Fibroblast of upper back skin (primary cell): ENCODE measurements around the gene RRAS.
A peak's percentile ranks its signal among the peaks of the same experiment; 100 is the strongest.
"Not testable (repeated sequence)": the region's sequence is repeated elsewhere in the genome, so short reads cannot be mapped to it uniquely, and the experiment has no call there.

Experiments
- DNase-seq: peaks from one replicate; pipeline ENCODE4 v3.0.0-alpha.2; 2013

The RRAS gene

GRCh38 chr19:49626226-49626625, 13.7 kb downstream of the RRAS start:
- no peak for DNase-seq

- DNase-seq = no peak
Observed at GRCh38 chr19:49624967-49625910, 14.7 kb downstream of the RRAS start.

- DNase-seq = not testable (repeated sequence)
Observed at GRCh38 chr19:49617860-49618259, 22.1 kb downstream of the RRAS start.

GRCh38 chr19:49616945-49617344, 23.0 kb downstream of the RRAS start:
- no peak for DNase-seq

- DNase-seq = no peak
Observed at GRCh38 chr19:49616532-49616931, 23.4 kb downstream of the RRAS start.

GRCh38 chr19:49615861-49616260, 24.1 kb downstream of the RRAS start:
- no peak for DNase-seq

- DNase-seq = peak; percentile 55
Observed at GRCh38 chr19:49614096-49614833, 25.7 kb downstream of the RRAS start.

GRCh38 chr19:49613374-49613773, 26.6 kb downstream of the RRAS start:
- DNase-seq = no peak

GRCh38 chr19:49609499-49610092, 30.3 kb downstream of the RRAS start:
- no peak for DNase-seq

- no peak for DNase-seq
Observed at GRCh38 chr19:49605605-49606004, 34.3 kb downstream of the RRAS start.

- DNase-seq = no peak
Observed at GRCh38 chr19:49602806-49603205, 37.1 kb downstream of the RRAS start.

- no peak for DNase-seq
Observed at GRCh38 chr19:49601482-49602038, 38.4 kb downstream of the RRAS start.

GRCh38 chr19:49599378-49600295, 40.3 kb downstream of the RRAS start:
- DNase-seq = no peak

- no peak for DNase-seq
Observed at GRCh38 chr19:49597703-49597974, 42.3 kb downstream of the RRAS start.

- no peak for DNase-seq
Observed at GRCh38 chr19:49596954-49597702, 42.8 kb downstream of the RRAS start.

GRCh38 chr19:49596407-49596806, 43.5 kb downstream of the RRAS start:
- DNase-seq = no peak

- DNase-seq = no peak
Observed at GRCh38 chr19:49595819-49596404, 44.0 kb downstream of the RRAS start.

GRCh38 chr19:49594993-49595818, 44.7 kb downstream of the RRAS start:
- no peak for DNase-seq

GRCh38 chr19:49594157-49594992, 45.6 kb downstream of the RRAS start:
- DNase-seq = no peak
